VCaP (cell line): ENCODE results near the gene FFAR1.
A peak's percentile ranks its signal among the peaks of the same experiment; 100 is the strongest.

Experiments
- H3K27ac ChIP-seq: fragments of 450-650 bp; 2 replicates; pipeline ENCODE4 v1.5.1; 2017
- CTCF ChIP-seq: fragments of 450-650 bp; conservative IDR thresholded peaks from 2 replicates; pipeline ENCODE4 v1.5.1; 2017; ENCODE audit warnings: mild to moderate bottlenecking, moderate library complexity

The FFAR1 gene

DNA sequence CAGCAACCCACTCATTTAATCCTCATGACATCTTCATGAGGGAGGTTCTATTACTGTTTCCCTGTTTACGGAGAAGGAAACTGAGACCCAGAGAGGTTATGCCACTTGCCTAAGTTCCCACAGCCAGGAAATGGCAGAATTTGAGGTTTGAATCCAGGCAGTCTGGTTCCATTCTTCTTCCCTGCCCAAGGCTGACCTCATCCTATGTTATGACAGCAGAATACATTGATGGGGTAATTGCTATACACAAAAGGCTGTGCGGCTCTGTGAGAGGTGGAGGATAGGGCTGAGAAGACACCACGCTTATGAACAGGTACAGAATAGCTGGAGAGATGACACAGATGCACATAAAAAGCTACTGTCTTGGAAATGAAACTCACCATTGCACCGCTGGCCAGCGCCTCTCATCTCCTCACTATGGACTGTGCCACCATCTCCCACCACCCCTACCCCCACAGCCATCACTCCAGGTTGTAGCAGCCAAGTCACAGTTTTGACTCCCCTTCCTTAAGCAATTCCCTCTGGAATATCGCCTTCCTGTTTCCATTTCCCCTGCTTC lies 44.3 kb upstream of the FFAR1 start:
- TF ChIP-seq CTCF = no peak
- H3K27ac ChIP-seq = no peak overlapping the region

GRCh38 chr19:35304036-35304435 lies 43.7 kb upstream of the FFAR1 start:
- no peak for TF ChIP-seq CTCF
- H3K27ac ChIP-seq = no peak overlapping the region

DNA sequence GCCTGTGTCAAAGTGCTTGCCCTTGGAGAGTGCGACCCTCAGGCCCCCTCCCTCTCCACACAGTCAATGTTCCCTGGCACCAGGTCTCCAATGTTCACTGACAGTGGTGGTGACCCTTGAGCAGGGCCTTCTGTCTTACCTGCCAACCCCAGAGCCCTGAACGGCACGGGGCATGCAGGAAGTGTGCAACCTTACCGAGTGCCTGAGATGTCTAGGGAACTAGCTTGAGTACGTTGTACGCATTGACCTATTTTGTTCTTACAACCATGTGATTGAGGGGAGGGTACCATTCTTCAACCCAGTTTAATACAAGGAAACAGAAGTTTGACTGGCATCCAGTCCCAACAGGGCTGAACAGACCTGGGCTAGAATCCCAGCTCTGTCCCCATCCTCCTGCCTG lies 42.5 kb upstream of the FFAR1 start:
- no peak for TF ChIP-seq CTCF
- no peak overlapping the region for H3K27ac ChIP-seq

- no peak overlapping the region for H3K27ac ChIP-seq
- peak; percentile 56 for TF ChIP-seq CTCF
Measured at GRCh38 chr19:35306473-35307246, 41.0 kb upstream of the FFAR1 start.

GRCh38 chr19:35307931-35308330 lies 39.8 kb upstream of the FFAR1 start:
- H3K27ac ChIP-seq = no peak overlapping the region
- TF ChIP-seq CTCF = no peak

GRCh38 chr19:35308910-35309309 lies 38.8 kb upstream of the FFAR1 start:
- TF ChIP-seq CTCF = no peak
- no peak overlapping the region for H3K27ac ChIP-seq

DNA sequence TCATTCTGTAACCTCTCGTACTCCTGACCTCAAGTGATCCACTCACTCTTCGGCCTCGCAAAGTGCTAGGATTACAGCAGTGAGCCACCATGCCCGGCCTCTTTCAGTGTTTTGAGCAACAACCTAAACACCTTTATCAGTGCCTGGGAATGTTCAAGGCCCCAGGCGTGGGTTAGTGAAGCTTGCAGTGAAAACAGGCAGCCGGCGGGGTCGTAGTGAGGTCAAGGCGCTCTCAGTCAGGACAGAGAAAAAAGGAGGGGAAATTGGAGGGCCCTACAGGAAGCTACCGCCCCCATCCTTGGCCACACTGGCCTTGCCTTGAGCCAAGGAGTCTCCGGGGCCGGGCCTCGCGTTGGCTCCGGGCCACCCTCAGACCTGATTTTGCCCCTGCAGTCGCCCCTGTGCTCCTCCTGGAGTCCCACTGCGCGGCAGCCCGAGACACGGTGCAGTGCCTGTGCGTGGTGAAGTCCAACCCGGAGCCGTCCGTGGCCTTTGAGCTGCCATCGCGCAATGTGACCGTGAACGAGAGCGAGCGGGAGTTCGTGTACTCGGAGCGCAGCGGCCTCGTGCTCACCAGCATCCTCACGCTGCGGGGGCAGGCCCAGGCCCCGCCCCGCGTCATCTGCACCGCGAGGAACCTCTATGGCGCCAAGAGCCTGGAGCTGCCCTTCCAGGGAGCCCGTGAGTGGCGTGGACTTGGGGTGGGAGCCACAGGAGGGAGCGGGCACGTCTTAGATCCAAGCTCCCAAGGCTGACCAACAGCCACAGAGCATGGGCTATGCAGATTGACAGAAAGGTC lies 38.0 kb upstream of the FFAR1 start:
- no peak for TF ChIP-seq CTCF
- H3K27ac ChIP-seq = no peak overlapping the region
